ENCODE results near the gene NF1. TPM values are rescaled to one million over a fixed set of nuclear protein-coding genes. Genes with fewer than 3 reads are reported as not detected.

The NF1 gene
- total RNA-seq, 1 donor from 2014 or later, result 53.7 TPM

- Mint-ChIP-seq H3K27me3 (ENCODE audit: low read depth, unreplicated experiment) (no peaks in the 10 kb centered on the region), H3K4me1 (ENCODE audit: low read depth, unreplicated experiment) (no peaks in the 10 kb centered on the region), H3K36me3 (ENCODE audit: low read depth, unreplicated experiment) (peaks cover 2% of the 10 kb centered on the region), H3K27ac (ENCODE audit: unreplicated experiment) (no peak overlapping the region), H3K9me3 (ENCODE audit: unreplicated experiment) (peaks cover 3% of the 10 kb centered on the region), H3K4me3 (ENCODE audit: unreplicated experiment) (no peak overlapping the region)
- FAIRE-seq (no peak), DNase-seq (ENCODE audit: low read depth) (no peak)
- Histone ChIP-seq H3K9me3 (ENCODE audit: insufficient read depth, low read depth, low read length) (no peaks in the 10 kb centered on the region), H3K36me3 (ENCODE audit: insufficient read depth, low read length) (no peaks in the 10 kb centered on the region), H3K27ac (ENCODE audit: low read depth, low read length) (no peak overlapping the region), H4K20me1 (ENCODE audit: insufficient read depth, low read length) (peaks cover 75% of the 10 kb centered on the region), H3K4me3 (ENCODE audit: insufficient read depth, low read depth, low read length) (no peak overlapping the region), H3K4me1 (ENCODE audit: insufficient read depth, low read length) (no peaks in the 10 kb centered on the region), H2AFZ (ENCODE audit: low read depth, low read length) (no peak overlapping the region), H3K9ac (ENCODE audit: low read length) (no peak overlapping the region), H3K27me3 (ENCODE audit: insufficient read depth, low read length) (no peaks in the 10 kb centered on the region), H3K79me2 (ENCODE audit: insufficient read depth, low read length) (peaks cover 86% of the 10 kb centered on the region), H3K4me2 (ENCODE audit: low read length) (no peak overlapping the region)
- TF ChIP-seq CTCF (IDR thresholded peaks at IDR 0.05; ENCODE audit: insufficient read depth, low read depth, low read length) (no peak), EZH2 (IDR thresholded peaks at IDR 0.05; ENCODE audit: insufficient read depth, low read length) (no peak)
These were observed 28.0 kb downstream of the NF1 start for GRCh38 chr17:31122746-31123145.

GRCh38 chr17:31126318-31126717 lies 31.5 kb downstream of the NF1 start:
- no peaks in the 10 kb centered on the region for H3K27me3 Mint-ChIP-seq (ENCODE audit: low read depth, unreplicated experiment)
- DNase-seq (ENCODE audit: low read depth), result no peak
- H3K4me1 Mint-ChIP-seq (ENCODE audit: low read depth, unreplicated experiment), result peaks cover 12% of the 10 kb centered on the region

More at GRCh38 chr17:31126318-31126717, 31.5 kb downstream of the NF1 start:
- Histone ChIP-seq H3K36me3 (ENCODE audit: insufficient read depth, low read length) (no peaks in the 10 kb centered on the region), H3K79me2 (ENCODE audit: insufficient read depth, low read length) (peaks cover 98% of the 10 kb centered on the region), H2AFZ (ENCODE audit: low read depth, low read length) (no peak overlapping the region), H4K20me1 (ENCODE audit: insufficient read depth, low read length) (peaks cover 88% of the 10 kb centered on the region), H3K27me3 (ENCODE audit: insufficient read depth, low read length) (no peaks in the 10 kb centered on the region), H3K4me3 (ENCODE audit: insufficient read depth, low read depth, low read length) (no peak overlapping the region), H3K4me2 (ENCODE audit: low read length) (no peak overlapping the region), H3K4me1 (ENCODE audit: insufficient read depth, low read length) (no peaks in the 10 kb centered on the region), H3K27ac (ENCODE audit: low read depth, low read length) (no peak overlapping the region), H3K9me3 (ENCODE audit: insufficient read depth, low read depth, low read length) (no peaks in the 10 kb centered on the region), H3K9ac (ENCODE audit: low read length) (no peak overlapping the region)
- no peaks in the 10 kb centered on the region for H3K9me3 Mint-ChIP-seq (ENCODE audit: unreplicated experiment)
- no peak for TF ChIP-seq CTCF (IDR thresholded peaks at IDR 0.05; ENCODE audit: insufficient read depth, low read depth, low read length)
- no peak for TF ChIP-seq EZH2 (IDR thresholded peaks at IDR 0.05; ENCODE audit: insufficient read depth, low read length)
- peaks cover 6% of the 10 kb centered on the region for H3K36me3 Mint-ChIP-seq (ENCODE audit: low read depth, unreplicated experiment)
- H3K27ac Mint-ChIP-seq (ENCODE audit: unreplicated experiment), result no peak overlapping the region
- FAIRE-seq, result no peak
- no peak overlapping the region for H3K4me3 Mint-ChIP-seq (ENCODE audit: unreplicated experiment)

All from astrocyte (in vitro differentiated cells and primary cell).